ENCODE results near the gene GDA. TPM values are rescaled to one million over a fixed set of nuclear protein-coding genes. Genes with fewer than 3 reads are reported as not detected.
A peak's percentile ranks its signal among the peaks of the same experiment; 100 is the strongest.
"Not testable (repeated sequence)": the region's sequence is repeated elsewhere in the genome, so short reads cannot be mapped to it uniquely, and the experiment has no call there.

Gene GDA
- total RNA-seq, 1 donor from 2014 or later = 0.30 TPM

GRCh38 chr9:72290311-72290710 is 141.1 kb downstream of the GDA start:
- H3K9me3 ChIP-seq = no peaks in the 10 kb centered on the region
- H3K4me3 ChIP-seq = no peak overlapping the region
- no peak for TF ChIP-seq CTCF (IDR thresholded peaks at IDR 0.05)
- H3K27ac ChIP-seq = no peak overlapping the region
- ATAC-seq (no peak), DNase-seq (no peak)
- H3K4me1 ChIP-seq = peaks cover 20% of the 10 kb centered on the region
- intact Hi-C loops (cut with DNase I) = loop anchor here (10.0 kb wide), 2 partner anchors 64 to 534 kb away; no protein-coding TSS in a partner anchor
- H3K36me3 ChIP-seq = no peaks in the 10 kb centered on the region
- H3K27me3 ChIP-seq (ENCODE audit: low read depth) = no peaks in the 10 kb centered on the region

- not testable (repeated sequence) for H3K9me3 ChIP-seq; ATAC-seq; DNase-seq; H3K27ac ChIP-seq; H3K36me3 ChIP-seq; H3K4me3 ChIP-seq; H3K27me3 ChIP-seq (ENCODE audit: low read depth)
- intact Hi-C loops (cut with DNase I) = loop anchor here (10.0 kb wide), 2 partner anchors 63 to 533 kb away; no protein-coding TSS in a partner anchor
- peaks cover 20% of the 10 kb centered on the region for H3K4me1 ChIP-seq
Observed at GRCh38 chr9:72291576-72291975, 142.3 kb downstream of the GDA start.

GRCh38 chr9:72292256-72292682 is 143.0 kb downstream of the GDA start:
- H3K4me3 ChIP-seq = no peak overlapping the region
- ATAC-seq (peak; percentile 14 to 52), DNase-seq (no peak)
- peak; percentile 59 for TF ChIP-seq CTCF (IDR thresholded peaks at IDR 0.05)
- H3K4me1 ChIP-seq = peaks cover 20% of the 10 kb centered on the region
- H3K36me3 ChIP-seq = no peaks in the 10 kb centered on the region
- peak overlapping the region; percentile 60 for H3K27ac ChIP-seq
- intact Hi-C loops (cut with DNase I) = loop anchor here (10.0 kb wide), 2 partner anchors 63 to 533 kb away; no protein-coding TSS in a partner anchor
- no peaks in the 10 kb centered on the region for H3K27me3 ChIP-seq (ENCODE audit: low read depth)
- no peaks in the 10 kb centered on the region for H3K9me3 ChIP-seq

- Histone ChIP-seq H3K27ac (peak overlapping the region; percentile 60), H3K27me3 (ENCODE audit: low read depth) (no peaks in the 10 kb centered on the region), H3K9me3 (no peaks in the 10 kb centered on the region), H3K36me3 (no peaks in the 10 kb centered on the region), H3K4me3 (no peak overlapping the region), H3K4me1 (peaks cover 20% of the 10 kb centered on the region)
- no peak for TF ChIP-seq CTCF (IDR thresholded peaks at IDR 0.05)
- no peak for DNase-seq
- ATAC-seq = peak; percentile 42 to 68
- intact Hi-C loops (cut with DNase I) = loop anchor here (10.0 kb wide), 2 partner anchors 62 to 532 kb away; no protein-coding TSS in a partner anchor
Observed at GRCh38 chr9:72292874-72293607, 143.8 kb downstream of the GDA start.

- H3K27me3 ChIP-seq (ENCODE audit: low read depth) = no peaks in the 10 kb centered on the region
- intact Hi-C loops (cut with DNase I) = loop anchor here (10.0 kb wide), 2 partner anchors 60 to 530 kb away; no protein-coding TSS in a partner anchor
- ATAC-seq (peak; percentile 67 to 76), DNase-seq (peak; percentile 52)
- H3K27ac ChIP-seq = peak overlapping the region; percentile 51
- H3K4me3 ChIP-seq = no peak overlapping the region
- peaks cover 20% of the 10 kb centered on the region for H3K4me1 ChIP-seq
- no peaks in the 10 kb centered on the region for H3K9me3 ChIP-seq
- TF ChIP-seq CTCF (IDR thresholded peaks at IDR 0.05) = no peak
- no peaks in the 10 kb centered on the region for H3K36me3 ChIP-seq
Observed at GRCh38 chr9:72294936-72295335, 145.7 kb downstream of the GDA start.

- Histone ChIP-seq H3K36me3 (no peaks in the 10 kb centered on the region), H3K27me3 (ENCODE audit: low read depth) (no peaks in the 10 kb centered on the region), H3K9me3 (no peaks in the 10 kb centered on the region), H3K27ac (no peak overlapping the region), H3K4me1 (peaks cover 17% of the 10 kb centered on the region), H3K4me3 (no peak overlapping the region)
- ATAC-seq (no peak), DNase-seq (no peak)
- no peak for TF ChIP-seq CTCF (IDR thresholded peaks at IDR 0.05)
- intact Hi-C loops (cut with DNase I) = loop anchor here (10.0 kb wide), 2 partner anchors 57 to 527 kb away; no protein-coding TSS in a partner anchor
Observed at GRCh38 chr9:72297516-72297915, 148.3 kb downstream of the GDA start.

Data from lower lobe of right lung (tissue), 2 donors.